Measurements from ENCODE around the gene BCAP31.

BCAP31 gene

GRCh38 chrX:153672531-153673427, 51.4 kb downstream of the BCAP31 start:
- no peak for DNase-seq

GRCh38 chrX:153671589-153672530, 52.3 kb downstream of the BCAP31 start:
- DNase-seq: no peak

- no peak for DNase-seq
Observed at GRCh38 chrX:153670748-153671588, 53.2 kb downstream of the BCAP31 start.

GRCh38 chrX:153669901-153670731, 54.1 kb downstream of the BCAP31 start:
- DNase-seq: no peak

GRCh38 chrX:153669174-153669890, 54.9 kb downstream of the BCAP31 start:
- DNase-seq: no peak

GRCh38 chrX:153668423-153669173, 55.6 kb downstream of the BCAP31 start:
- no peak for DNase-seq

GRCh38 chrX:153667956-153668396, 56.2 kb downstream of the BCAP31 start:
- DNase-seq: peak; percentile 19

- no peak for DNase-seq
Observed at GRCh38 chrX:153667281-153667955, 56.8 kb downstream of the BCAP31 start.

- no peak for DNase-seq
Observed at GRCh38 chrX:153665726-153666306, 58.4 kb downstream of the BCAP31 start.

- DNase-seq: no peak
Observed at GRCh38 chrX:153662266-153662665, 61.9 kb downstream of the BCAP31 start.

- no peak for DNase-seq
Observed at GRCh38 chrX:153659268-153659667, 64.9 kb downstream of the BCAP31 start.

GRCh38 chrX:153657161-153657560, 67.0 kb downstream of the BCAP31 start:
- DNase-seq: no peak

- DNase-seq: no peak
Observed at GRCh38 chrX:153653556-153653955, 70.6 kb downstream of the BCAP31 start.

GRCh38 chrX:153651540-153652079, 72.6 kb downstream of the BCAP31 start:
- no peak for DNase-seq

- DNase-seq: no peak
Observed at GRCh38 chrX:153650959-153651358, 73.2 kb downstream of the BCAP31 start.

All from GOT3 (cell line).